Cortex of kidney (tissue), 1 donor: ENCODE data around the gene MAF.

ENCODE experiments used
- DNase-seq: peaks from one replicate; lab custom pipeline; 2025; lab: John Stamatoyannopoulos, UW

MAF gene

GRCh38 chr16:79612207-79612606 is 11.7 kb upstream of the MAF start:
- DNase-seq = no peak

GRCh38 chr16:79610771-79611170 is 10.2 kb upstream of the MAF start:
- no peak for DNase-seq

- no peak for DNase-seq
Measured at GRCh38 chr16:79609861-79610260, 9.3 kb upstream of the MAF start.

GRCh38 chr16:79608976-79609375 is 8.4 kb upstream of the MAF start:
- DNase-seq = no peak

GRCh38 chr16:79607587-79607986 is 7.0 kb upstream of the MAF start:
- no peak for DNase-seq

- no peak for DNase-seq
Measured at GRCh38 chr16:79605999-79606398, 5.5 kb upstream of the MAF start.

- no peak for DNase-seq
Measured at GRCh38 chr16:79603055-79603454, 2.5 kb upstream of the MAF start.

GRCh38 chr16:79602628-79603014 is 2.1 kb upstream of the MAF start:
- no peak for DNase-seq

GRCh38 chr16:79601931-79602627 is 1.5 kb upstream of the MAF start:
- no peak for DNase-seq

GRCh38 chr16:79601092-79601930 is 774 bp upstream of the MAF start:
- no peak for DNase-seq

- DNase-seq = no peak
Measured at GRCh38 chr16:79599837-79600637, 500 bp downstream of the MAF start.

GRCh38 chr16:79599256-79599836 is 1.2 kb downstream of the MAF start:
- no peak for DNase-seq

GRCh38 chr16:79598348-79599181 is 2.0 kb downstream of the MAF start:
- no peak for DNase-seq

- DNase-seq = no peak
Measured at GRCh38 chr16:79598063-79598347, 2.5 kb downstream of the MAF start.

- no peak for DNase-seq
Measured at GRCh38 chr16:79597277-79598062, 3.1 kb downstream of the MAF start.

GRCh38 chr16:79595931-79596450 is 4.5 kb downstream of the MAF start:
- no peak for DNase-seq

GRCh38 chr16:79595231-79595641 is 5.3 kb downstream of the MAF start:
- DNase-seq = no peak

GRCh38 chr16:79593754-79594153 is 6.8 kb downstream of the MAF start:
- DNase-seq = no peak

- no peak for DNase-seq
Measured at GRCh38 chr16:79593074-79593531, 7.4 kb downstream of the MAF start.

- no peak for DNase-seq
Measured at GRCh38 chr16:79592186-79592585, 8.4 kb downstream of the MAF start.
